Fibroblast of villous mesenchyme (primary cell): ENCODE data around the gene DRC1. TPM values are rescaled to one million over a fixed set of nuclear protein-coding genes. Genes with fewer than 3 reads are reported as not detected.

Experiments
- DNase-seq: peaks from one replicate; pipeline ENCODE4 v3.0.0-alpha.2; 2010; ENCODE audit warnings: low read depth
- H3K4me3 ChIP-seq: 2 replicates; pipeline ENCODE4 v1.5.1; 2011; ENCODE audit warnings: low read depth, mild to moderate bottlenecking, low read length
- total RNA-seq: library from RNA; depleted of rRNA; stranded (reverse); fragments of >200 nt; gene quantifications from 2 replicates; pipeline ENCODE4 v1.2.3, GENCODE V29; 2012
- TF ChIP-seq, protein P1 (sequence below): IDR thresholded peaks from 2 replicates; pipeline ENCODE4 v1.5.1; 2012; ENCODE audit warnings: low read depth, mild to moderate bottlenecking, low read length; ENCODE audit not compliant: insufficient read depth

DRC1 gene
- total RNA-seq, 1 donor = not detected

DNA sequence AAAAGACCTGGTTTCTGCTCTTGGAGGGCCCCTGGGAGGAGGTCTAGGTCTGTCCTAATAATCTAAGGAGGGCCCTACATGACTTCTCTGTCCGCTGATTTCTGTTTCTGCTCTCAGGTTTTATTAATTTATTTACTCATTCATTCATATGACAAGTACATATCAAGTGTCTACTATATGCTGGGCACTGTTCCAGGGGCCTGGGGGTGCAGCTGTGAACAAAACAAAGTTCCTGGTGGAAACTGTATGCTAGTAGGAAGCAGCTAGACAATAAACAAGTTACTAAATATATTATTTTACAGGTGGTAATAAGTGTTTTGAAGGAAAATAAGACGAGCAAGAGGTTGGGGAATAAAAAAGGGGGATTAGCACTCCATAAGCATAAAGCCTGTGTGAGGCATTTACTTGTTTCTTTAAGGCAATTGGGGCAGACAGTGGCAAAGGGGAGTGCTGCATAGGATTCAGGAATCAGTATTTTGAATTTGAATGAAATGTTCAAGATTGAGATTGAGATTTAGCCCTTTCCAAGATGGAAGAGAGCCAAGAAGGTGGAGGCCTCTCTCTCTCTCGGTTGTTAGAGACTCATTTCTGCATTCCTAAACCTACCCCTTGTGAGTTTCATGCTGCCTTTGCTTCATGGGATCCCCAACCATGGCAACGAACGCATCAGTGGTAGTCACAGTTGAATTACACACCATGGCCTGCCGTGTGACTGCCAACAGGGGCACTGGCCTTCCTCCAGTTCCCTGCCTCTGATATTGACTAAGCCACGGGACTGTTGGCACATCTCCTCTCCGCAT lies 28.3 kb downstream of the DRC1 start:
- DNase-seq = no peak
- TF ChIP-seq, protein P1, sequence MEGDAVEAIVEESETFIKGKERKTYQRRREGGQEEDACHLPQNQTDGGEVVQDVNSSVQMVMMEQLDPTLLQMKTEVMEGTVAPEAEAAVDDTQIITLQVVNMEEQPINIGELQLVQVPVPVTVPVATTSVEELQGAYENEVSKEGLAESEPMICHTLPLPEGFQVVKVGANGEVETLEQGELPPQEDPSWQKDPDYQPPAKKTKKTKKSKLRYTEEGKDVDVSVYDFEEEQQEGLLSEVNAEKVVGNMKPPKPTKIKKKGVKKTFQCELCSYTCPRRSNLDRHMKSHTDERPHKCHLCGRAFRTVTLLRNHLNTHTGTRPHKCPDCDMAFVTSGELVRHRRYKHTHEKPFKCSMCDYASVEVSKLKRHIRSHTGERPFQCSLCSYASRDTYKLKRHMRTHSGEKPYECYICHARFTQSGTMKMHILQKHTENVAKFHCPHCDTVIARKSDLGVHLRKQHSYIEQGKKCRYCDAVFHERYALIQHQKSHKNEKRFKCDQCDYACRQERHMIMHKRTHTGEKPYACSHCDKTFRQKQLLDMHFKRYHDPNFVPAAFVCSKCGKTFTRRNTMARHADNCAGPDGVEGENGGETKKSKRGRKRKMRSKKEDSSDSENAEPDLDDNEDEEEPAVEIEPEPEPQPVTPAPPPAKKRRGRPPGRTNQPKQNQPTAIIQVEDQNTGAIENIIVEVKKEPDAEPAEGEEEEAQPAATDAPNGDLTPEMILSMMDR = no peak
- no peak overlapping the region for H3K4me3 ChIP-seq

DNA sequence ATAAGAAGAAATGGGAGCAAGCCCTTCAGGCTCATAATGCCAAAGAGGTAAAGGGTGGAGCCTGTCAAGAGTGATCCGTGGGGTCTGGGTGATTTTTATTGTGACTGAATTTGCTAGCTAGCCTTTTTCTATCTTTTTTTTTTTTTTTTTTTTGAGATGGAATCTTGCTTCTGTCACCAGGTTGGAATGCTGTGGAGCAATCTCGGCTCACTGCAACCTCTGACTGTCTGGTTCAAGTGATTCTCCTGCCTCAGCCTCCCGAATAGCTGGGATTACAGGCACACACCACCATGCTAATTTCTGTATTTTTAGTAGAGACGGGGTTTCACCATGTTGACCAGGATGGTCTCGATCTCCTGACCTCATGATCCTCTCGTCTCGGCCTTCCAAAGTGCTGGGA lies 29.1 kb downstream of the DRC1 start:
- TF ChIP-seq, protein P1 = no peak
- DNase-seq = peak; percentile 23
- no peak overlapping the region for H3K4me3 ChIP-seq

DNA sequence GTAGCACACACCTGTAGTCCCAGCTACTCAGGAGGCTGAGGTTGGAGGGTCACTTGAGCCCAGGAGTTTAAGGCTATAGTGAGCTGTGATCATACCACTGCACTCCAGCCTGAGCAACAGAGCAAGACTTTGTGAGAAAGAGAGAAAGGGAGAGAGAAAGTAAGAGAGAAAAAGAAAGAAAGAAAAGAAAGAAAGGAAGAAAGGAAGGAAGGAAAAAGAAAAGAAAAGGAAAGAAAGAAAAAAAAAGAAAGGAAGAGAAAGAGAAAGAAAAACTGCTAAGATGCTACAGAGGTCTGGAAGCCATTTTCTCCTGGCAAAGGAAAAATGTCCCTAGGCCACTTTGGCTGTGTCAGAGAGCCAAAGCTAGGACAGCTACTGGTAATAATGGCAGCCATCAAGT lies 30.6 kb downstream of the DRC1 start:
- no peak overlapping the region for H3K4me3 ChIP-seq
- no peak for DNase-seq
- TF ChIP-seq, protein P1 = no peak

DNA sequence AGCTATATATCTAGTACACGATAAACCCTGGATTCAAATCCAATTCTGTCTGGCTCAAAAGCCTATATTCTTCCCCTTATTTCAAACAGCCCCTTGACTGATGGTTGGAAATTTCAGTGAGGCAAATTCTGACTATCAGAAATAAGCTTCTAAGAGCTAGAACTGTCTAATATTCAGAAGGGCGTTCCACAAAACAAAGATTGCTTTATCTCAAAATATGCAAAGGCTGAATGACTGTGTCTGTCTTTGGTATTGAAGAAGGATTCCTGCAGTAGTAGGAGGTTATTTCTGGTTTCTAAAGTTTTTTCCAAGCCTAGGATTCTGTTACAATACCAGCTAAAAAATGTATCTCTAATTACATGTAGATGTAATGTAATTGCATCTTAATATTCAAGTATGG lies 31.1 kb downstream of the DRC1 start:
- TF ChIP-seq, protein P1 = no peak
- H3K4me3 ChIP-seq = no peak overlapping the region
- DNase-seq = no peak

DNA sequence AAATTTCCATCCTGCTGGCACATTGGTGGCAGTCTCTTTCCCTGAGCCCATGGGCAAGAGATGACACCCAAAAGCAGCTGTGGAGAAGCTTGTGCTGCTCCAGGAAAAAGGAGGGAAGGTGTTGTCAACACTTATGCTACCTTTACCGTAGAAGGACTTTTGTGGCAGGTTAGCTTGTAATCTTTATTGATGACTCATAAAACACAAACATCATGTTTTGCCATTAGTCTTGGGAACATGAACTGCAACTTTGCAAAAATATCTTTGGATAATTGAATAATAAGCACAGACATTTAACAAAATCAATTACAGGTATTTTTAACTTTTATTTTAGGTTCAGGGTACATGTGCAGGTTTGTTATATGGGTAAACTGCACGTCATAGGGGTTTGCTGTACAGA lies 33.4 kb downstream of the DRC1 start:
- DNase-seq = no peak
- no peak overlapping the region for H3K4me3 ChIP-seq
- TF ChIP-seq, protein P1 = no peak

DNA sequence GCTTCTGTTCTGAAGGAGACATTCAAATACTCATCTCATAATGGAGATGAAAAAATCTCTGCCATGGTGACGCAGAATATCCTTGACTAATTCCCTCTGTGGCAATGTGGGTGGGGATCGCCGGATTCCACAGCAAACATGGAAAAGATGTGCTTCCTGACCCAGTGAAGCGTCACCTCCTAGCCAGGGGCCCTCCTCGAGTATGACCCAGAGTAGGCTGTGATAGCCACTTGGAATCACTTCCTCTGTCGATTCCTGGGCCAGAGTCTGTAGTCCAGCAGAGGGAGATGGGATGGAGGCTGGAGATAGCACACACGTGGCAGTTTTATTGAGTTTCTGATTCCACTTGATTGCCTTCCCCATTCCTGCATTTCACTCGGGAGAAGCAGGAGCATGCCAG lies 36.8 kb downstream of the DRC1 start:
- H3K4me3 ChIP-seq = no peak overlapping the region
- TF ChIP-seq, protein P1 = no peak
- peak; percentile 16 for DNase-seq

DNA sequence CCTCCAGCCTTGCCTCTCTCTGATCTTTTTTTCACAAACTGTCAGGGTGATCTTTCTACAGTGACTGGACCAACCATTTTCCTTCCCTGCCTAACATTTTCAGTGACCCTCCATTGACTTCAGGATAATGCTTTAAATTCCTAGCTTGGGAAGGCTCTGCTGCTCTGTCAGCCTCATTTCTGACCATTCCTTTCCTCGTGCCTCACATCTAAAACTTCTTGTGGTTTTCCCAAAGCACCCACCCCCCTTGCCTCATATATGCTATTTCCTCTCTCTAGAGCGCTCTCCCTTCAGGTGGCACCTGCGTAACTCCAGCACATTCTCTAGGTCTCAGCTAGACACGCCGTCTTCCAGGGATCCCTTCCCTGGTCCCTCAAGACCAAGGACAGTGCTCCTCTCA lies 37.2 kb downstream of the DRC1 start:
- DNase-seq = no peak
- H3K4me3 ChIP-seq = no peak overlapping the region
- TF ChIP-seq, protein P1 = no peak
